ENCODE data around the gene CHURC1. TPM values are rescaled to one million over a fixed set of nuclear protein-coding genes. Genes with fewer than 3 reads are reported as not detected.
A peak's percentile ranks its signal among the peaks of the same experiment; 100 is the strongest.

Gene CHURC1
- total RNA-seq, 2 donors from 2014 or later: 70.9 to 102 TPM

GRCh38 chr14:64891173-64891838 lies 22.9 kb upstream of the CHURC1 start:
- TF ChIP-seq CTCF (IDR thresholded peaks at IDR 0.05): no peak
- DNase-seq (ENCODE audit: low spot score): no peak
- Histone ChIP-seq H3K9me3 (no peaks in the 10 kb centered on the region), H3K36me3 (no peaks in the 10 kb centered on the region), H3K27me3 (no peaks in the 10 kb centered on the region), H3K4me1 (no peaks in the 10 kb centered on the region), H3K4me3 (no peak overlapping the region), H3K27ac (no peak overlapping the region)

GRCh38 chr14:64891839-64892375 lies 22.3 kb upstream of the CHURC1 start:
- no peak for DNase-seq (ENCODE audit: low spot score)
- Histone ChIP-seq H3K36me3 (no peaks in the 10 kb centered on the region), H3K4me1 (no peaks in the 10 kb centered on the region), H3K27ac (no peak overlapping the region), H3K9me3 (no peaks in the 10 kb centered on the region), H3K27me3 (no peaks in the 10 kb centered on the region), H3K4me3 (no peak overlapping the region)
- peak in 1 of 2 donors; percentile 64 for TF ChIP-seq CTCF (IDR thresholded peaks at IDR 0.05)

GRCh38 chr14:64899958-64900357 lies 14.3 kb upstream of the CHURC1 start:
- no peak for TF ChIP-seq CTCF (IDR thresholded peaks at IDR 0.05)
- Histone ChIP-seq H3K9me3 (no peaks in the 10 kb centered on the region), H3K36me3 (no peaks in the 10 kb centered on the region), H3K27ac (no peak overlapping the region), H3K4me3 (no peak overlapping the region), H3K27me3 (no peaks in the 10 kb centered on the region), H3K4me1 (no peaks in the 10 kb centered on the region)
- DNase-seq (ENCODE audit: low spot score): no peak

- Histone ChIP-seq H3K36me3 (no peaks in the 10 kb centered on the region), H3K4me1 (no peaks in the 10 kb centered on the region), H3K9me3 (no peaks in the 10 kb centered on the region), H3K4me3 (no peak overlapping the region), H3K27ac (no peak overlapping the region), H3K27me3 (no peaks in the 10 kb centered on the region)
- no peak for DNase-seq (ENCODE audit: low spot score)
- no peak for TF ChIP-seq CTCF (IDR thresholded peaks at IDR 0.05)
These were observed 8.2 kb upstream of the CHURC1 start for GRCh38 chr14:64906022-64906421.

- DNase-seq (ENCODE audit: low spot score): no peak
- no peaks in the 10 kb centered on the region for H3K9me3 ChIP-seq
- H3K4me3 ChIP-seq: no peak overlapping the region
- H3K4me1 ChIP-seq: peaks cover 0 to 11% of the 10 kb centered on the region in 2 donors
- H3K27ac ChIP-seq: no peak overlapping the region
- H3K27me3 ChIP-seq: no peaks in the 10 kb centered on the region
- no peaks in the 10 kb centered on the region for H3K36me3 ChIP-seq
- peak in 1 of 2 donors; percentile 55 for TF ChIP-seq CTCF (IDR thresholded peaks at IDR 0.05)
These were observed 3.3 kb upstream of the CHURC1 start for GRCh38 chr14:64910847-64911495.
